OCI-LY1 (cell line): Measurements from ENCODE around the gene MID2.

Source experiments
- H2AFZ ChIP-seq: fragments of 200-600 bp; sonication (generic), shearing (Covaris generic); 2 replicates; pipeline ENCODE4 v1.6.0; 2014; ENCODE audit warnings: antibody characterized with exemption, mild to moderate bottlenecking, low read length
- H3F3A ChIP-seq: fragments of 200-600 bp; sonication (generic), shearing (Covaris generic); 2 replicates; pipeline ENCODE4 v1.6.0; 2014; ENCODE audit warnings: mild to moderate bottlenecking, antibody characterized with exemption, low read length, moderate library complexity; ENCODE audit not compliant: insufficient read depth
- H3K27ac ChIP-seq: fragments of 200-600 bp; sonication (generic); 2 replicates; pipeline ENCODE4 v1.5.1; 2014; ENCODE audit warnings: low read length, mixed run types, mild to moderate bottlenecking, low read depth; ENCODE audit not compliant: poor library complexity, severe bottlenecking
- H3K27me3 ChIP-seq: fragments of 200-600 bp; sonication (generic); 2 replicates; pipeline ENCODE4 v1.6.0; 2014; ENCODE audit warnings: antibody characterized with exemption, mild to moderate bottlenecking, low read length, moderate library complexity; ENCODE audit not compliant: insufficient read depth
- H3K36me3 ChIP-seq: fragments of 200-600 bp; sonication (generic); 2 replicates; pipeline ENCODE4 v1.6.1; 2014; ENCODE audit warnings: mild to moderate bottlenecking, antibody characterized with exemption, low read length, moderate library complexity, mixed read lengths; ENCODE audit not compliant: insufficient read depth
- H3K4me1 ChIP-seq: fragments of 200-600 bp; sonication (generic); 2 replicates; pipeline ENCODE4 v1.5.1; 2014; ENCODE audit warnings: mild to moderate bottlenecking, low read length, moderate library complexity; ENCODE audit not compliant: insufficient read depth, severe bottlenecking
- H3K4me2 ChIP-seq: fragments of 200-600 bp; sonication (generic), shearing (Covaris generic); 2 replicates; pipeline ENCODE4 v1.6.1; 2014; ENCODE audit warnings: low read length
- H3K4me3 ChIP-seq: fragments of 200-600 bp; sonication (generic); 2 replicates; pipeline ENCODE4 v1.5.1; 2014; ENCODE audit warnings: low read length, low read depth, mild to moderate bottlenecking, mixed read lengths; ENCODE audit not compliant: poor library complexity, severe bottlenecking
- H3K79me2 ChIP-seq: fragments of 200-600 bp; shearing (Covaris generic); 2 replicates; pipeline ENCODE4 v1.6.1; 2016; ENCODE audit warnings: mixed run types, low read length, mixed read lengths; ENCODE audit not compliant: insufficient read depth
- H3K9ac ChIP-seq: fragments of 200-600 bp; sonication (generic), shearing (Covaris generic); 2 replicates; pipeline ENCODE4 v1.6.1; 2014; ENCODE audit warnings: mild to moderate bottlenecking, low read length, mixed read lengths
- H3K9me2 ChIP-seq: fragments of 200-600 bp; sonication (generic), shearing (Covaris generic); 2 replicates; pipeline ENCODE4 v1.6.1; 2014; ENCODE audit warnings: low read depth, mild to moderate bottlenecking, low read length, mixed read lengths
- H3K9me3 ChIP-seq: fragments of 200-600 bp; shearing (Covaris generic); 2 replicates; pipeline ENCODE4 v1.6.1; 2014; ENCODE audit warnings: low read length, mixed read lengths
- H4K20me1 ChIP-seq: fragments of 200-600 bp; sonication (generic), shearing (Covaris generic); 2 replicates; pipeline ENCODE4 v1.6.0; 2016; ENCODE audit warnings: mild to moderate bottlenecking, low read length; ENCODE audit not compliant: insufficient read depth
- CTCF ChIP-seq: fragments of 200-600 bp; sonication (generic), shearing (Covaris generic); IDR thresholded peaks from 2 replicates; pipeline ENCODE4 v1.5.1; 2017; ENCODE audit warnings: mild to moderate bottlenecking, antibody characterized with exemption, low read length, moderate library complexity, mixed read lengths
- EZH2 ChIP-seq: fragments of 200-600 bp; sonication (generic), shearing (Covaris generic); IDR thresholded peaks from 2 replicates; pipeline ENCODE4 v1.8.0; 2017; ENCODE audit warnings: borderline replicate concordance, mixed run types, mild to moderate bottlenecking, antibody characterized with exemption, low read length, moderate library complexity, mixed read lengths

MID2 gene

DNA sequence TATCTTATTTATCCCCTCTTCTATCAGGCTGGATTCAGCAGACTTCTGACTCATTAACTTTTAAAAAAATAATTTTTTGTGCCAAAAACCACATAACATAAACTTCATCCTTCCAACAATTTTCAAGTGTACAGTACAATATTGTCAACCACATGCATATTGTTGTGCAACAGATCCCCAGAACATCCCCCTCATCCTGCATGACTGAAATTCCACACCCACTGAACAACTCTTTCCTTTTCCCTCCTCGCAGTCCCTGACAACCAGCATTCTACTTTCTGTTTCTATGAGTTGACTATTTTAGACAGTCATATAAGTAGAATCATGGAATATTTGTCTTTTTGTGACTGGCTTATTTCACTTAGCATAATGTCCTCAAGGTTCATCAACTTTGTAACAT lies 2.2 kb upstream of the MID2 start:
- Histone ChIP-seq H3F3A (no peaks in the 10 kb centered on the region), H3K36me3 (no peaks in the 10 kb centered on the region), H3K4me2 (no peak overlapping the region), H3K4me1 (no peaks in the 10 kb centered on the region), H3K9me2 (no peaks in the 10 kb centered on the region), H3K79me2 (no peaks in the 10 kb centered on the region), H3K4me3 (no peak overlapping the region), H3K27ac (no peak overlapping the region), H4K20me1 (no peaks in the 10 kb centered on the region), H2AFZ (no peak overlapping the region), H3K9ac (no peak overlapping the region), H3K27me3 (no peaks in the 10 kb centered on the region), H3K9me3 (no peaks in the 10 kb centered on the region)
- no peak for TF ChIP-seq CTCF
- TF ChIP-seq EZH2 = no peak

DNA sequence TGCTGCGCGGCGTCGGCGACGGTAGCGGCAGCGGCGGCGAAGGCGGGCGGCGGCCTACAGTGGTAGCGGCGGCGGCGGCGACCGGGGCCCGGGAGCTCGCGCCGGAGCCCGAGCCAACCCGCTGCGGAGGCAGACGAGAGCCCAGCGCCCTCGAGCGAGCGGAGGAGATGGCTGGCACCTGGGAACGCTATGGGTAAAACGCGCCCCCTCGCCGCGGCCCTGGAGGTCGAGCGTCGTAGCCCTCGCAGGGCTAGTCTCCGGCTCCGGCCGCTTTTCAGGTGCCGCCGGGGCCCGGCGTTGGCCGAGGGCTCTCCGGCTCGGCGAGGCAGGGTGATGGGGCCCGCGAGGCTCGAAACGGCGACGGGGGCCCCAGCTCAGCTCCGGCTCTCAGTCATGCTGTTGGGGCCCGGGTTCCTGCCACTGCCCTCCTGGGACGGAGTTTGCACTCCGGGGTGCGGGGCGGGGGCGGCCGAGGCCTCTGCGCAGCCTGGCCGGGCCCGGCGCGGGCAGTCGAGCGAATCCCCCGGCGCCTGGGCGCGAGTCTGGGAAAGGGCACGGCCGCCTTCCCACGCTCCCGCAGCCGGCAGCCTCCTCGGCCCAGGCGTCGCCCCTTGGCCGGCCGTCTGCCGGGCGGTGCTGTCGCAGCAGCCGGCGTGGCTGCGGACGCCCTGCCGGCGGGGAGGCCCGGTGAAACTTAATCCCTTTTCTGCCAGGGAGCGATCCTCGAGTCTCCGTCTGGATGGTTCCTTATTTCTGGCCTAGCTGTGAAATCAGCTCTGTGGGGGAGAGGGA lies 768 bp downstream of the MID2 start:
- peak overlapping the region; percentile 39 for H3K4me3 ChIP-seq

DNA sequence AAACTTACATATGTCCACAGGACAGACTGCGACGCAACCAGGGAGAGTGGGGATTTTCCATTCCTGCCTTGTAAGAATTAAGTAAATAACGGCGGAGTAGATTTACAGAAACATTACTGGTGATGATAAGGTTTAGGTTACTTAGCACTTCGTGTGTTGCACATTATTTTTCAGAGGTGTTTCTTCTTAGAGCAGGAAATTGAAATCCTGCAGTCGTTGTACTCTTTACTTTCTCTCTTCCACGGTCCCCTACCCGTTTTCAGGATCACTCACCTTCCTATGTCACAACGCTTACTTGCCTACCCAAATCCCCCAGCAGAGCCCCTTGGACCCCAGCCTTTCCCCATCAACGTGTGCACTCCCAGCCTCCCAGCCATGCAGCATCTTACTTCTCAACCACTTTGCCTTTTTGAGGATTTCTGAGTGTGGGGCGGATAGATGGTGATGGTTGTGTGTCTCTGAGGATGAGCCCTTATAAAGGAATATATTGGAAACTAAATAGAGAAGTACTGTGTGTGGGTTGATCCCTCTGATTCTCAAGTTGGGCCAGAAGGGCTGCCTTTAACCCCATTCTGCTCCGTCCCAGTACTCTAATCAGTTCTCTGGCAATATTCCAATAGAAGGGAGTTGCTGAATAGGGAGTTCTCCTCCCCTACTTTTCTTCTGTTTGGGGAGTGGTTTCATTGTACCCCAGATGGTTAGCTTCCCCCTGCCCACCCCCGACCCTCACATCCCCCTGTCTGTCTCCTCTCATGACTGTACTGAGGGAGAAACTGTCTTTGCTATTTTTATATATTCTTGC lies 1.6 kb downstream of the MID2 start:
- Histone ChIP-seq H2AFZ (no peak overlapping the region), H3K9me2 (no peaks in the 10 kb centered on the region), H3K36me3 (no peaks in the 10 kb centered on the region), H3F3A (no peaks in the 10 kb centered on the region), H4K20me1 (no peaks in the 10 kb centered on the region), H3K27ac (no peak overlapping the region), H3K27me3 (no peaks in the 10 kb centered on the region), H3K9me3 (no peaks in the 10 kb centered on the region), H3K4me2 (no peak overlapping the region), H3K79me2 (no peaks in the 10 kb centered on the region), H3K9ac (no peak overlapping the region), H3K4me1 (no peaks in the 10 kb centered on the region), H3K4me3 (no peak overlapping the region)
- TF ChIP-seq CTCF (no peak), EZH2 (no peak)

More for the DNA sequence above, 768 bp downstream of the MID2 start:
- Histone ChIP-seq H3K4me2 (peak overlapping the region; percentile 50; the same call in 1 of the 2 replicates), H3K9me3 (no peaks in the 10 kb centered on the region), H2AFZ (no peak overlapping the region), H3K36me3 (no peaks in the 10 kb centered on the region), H3K27me3 (no peaks in the 10 kb centered on the region), H3K4me1 (no peaks in the 10 kb centered on the region), H3K9ac (no peak overlapping the region), H3K79me2 (no peaks in the 10 kb centered on the region), H3F3A (no peaks in the 10 kb centered on the region), H3K9me2 (no peaks in the 10 kb centered on the region), H4K20me1 (no peaks in the 10 kb centered on the region), H3K27ac (no peak overlapping the region)
- TF ChIP-seq EZH2 = no peak
- TF ChIP-seq CTCF = no peak
